GM19467 (cell line): ENCODE data around the gene CACNA1G.

Source experiments
- ATAC-seq: cut with Tn5 transposase; IDR thresholded peaks from one replicate; pipeline ENCODE4 v1.9.1; 2021; ENCODE audit warnings: mild to moderate bottlenecking, moderate library complexity; ENCODE audit not compliant: unreplicated experiment

Gene CACNA1G

DNA sequence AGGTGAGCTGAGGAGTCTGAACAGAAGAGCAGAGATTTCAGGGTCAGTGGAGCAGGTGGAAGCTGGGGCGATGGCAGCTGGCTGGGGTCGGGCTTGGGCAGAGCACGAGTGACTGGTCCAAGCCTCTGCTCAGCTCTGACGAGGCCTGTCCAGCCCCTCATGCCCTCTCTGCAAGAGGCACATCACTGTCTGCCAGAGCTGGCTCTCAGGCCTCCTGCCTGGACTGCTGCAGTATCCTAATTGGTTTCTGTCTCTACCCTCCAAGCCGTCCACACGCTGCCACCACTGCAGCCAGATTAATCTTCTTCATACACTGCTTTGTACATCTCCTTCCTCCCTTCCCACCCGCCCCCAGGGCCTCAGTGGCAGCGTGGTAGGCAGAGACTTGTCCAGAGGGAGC lies 25.4 kb downstream of the CACNA1G start:
- ATAC-seq, result no peak

GRCh38 chr17:50586421-50587247 lies 26.1 kb downstream of the CACNA1G start:
- no peak for ATAC-seq

DNA sequence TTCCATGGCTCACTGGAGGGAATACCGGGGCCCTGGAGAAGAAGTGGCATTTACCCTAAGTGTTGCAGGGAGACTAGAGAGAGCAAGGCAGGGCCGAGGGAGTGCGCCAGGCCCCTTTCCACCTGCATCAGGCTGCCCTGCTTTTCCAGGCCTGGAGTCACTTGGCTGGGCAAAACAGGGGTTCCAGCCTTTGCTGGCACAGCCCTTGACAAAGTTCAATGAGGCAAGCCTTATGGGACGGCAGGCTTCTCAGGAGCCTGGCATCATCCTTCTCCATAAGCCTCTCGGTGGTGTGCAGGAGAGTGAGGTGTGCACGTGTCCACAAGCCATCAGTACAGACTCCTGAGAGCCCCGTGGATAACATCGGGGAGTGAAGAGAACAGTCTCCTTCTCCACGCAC lies 27.1 kb downstream of the CACNA1G start:
- ATAC-seq, result no peak

- ATAC-seq, result no peak
Measured at GRCh38 chr17:50588391-50589049, 28.0 kb downstream of the CACNA1G start.

- no peak for ATAC-seq
Measured at GRCh38 chr17:50589095-50589705, 28.7 kb downstream of the CACNA1G start.

GRCh38 chr17:50590946-50591737 lies 30.6 kb downstream of the CACNA1G start:
- ATAC-seq, result no peak

- ATAC-seq, result no peak
Measured at GRCh38 chr17:50593321-50593720, 32.8 kb downstream of the CACNA1G start.

DNA sequence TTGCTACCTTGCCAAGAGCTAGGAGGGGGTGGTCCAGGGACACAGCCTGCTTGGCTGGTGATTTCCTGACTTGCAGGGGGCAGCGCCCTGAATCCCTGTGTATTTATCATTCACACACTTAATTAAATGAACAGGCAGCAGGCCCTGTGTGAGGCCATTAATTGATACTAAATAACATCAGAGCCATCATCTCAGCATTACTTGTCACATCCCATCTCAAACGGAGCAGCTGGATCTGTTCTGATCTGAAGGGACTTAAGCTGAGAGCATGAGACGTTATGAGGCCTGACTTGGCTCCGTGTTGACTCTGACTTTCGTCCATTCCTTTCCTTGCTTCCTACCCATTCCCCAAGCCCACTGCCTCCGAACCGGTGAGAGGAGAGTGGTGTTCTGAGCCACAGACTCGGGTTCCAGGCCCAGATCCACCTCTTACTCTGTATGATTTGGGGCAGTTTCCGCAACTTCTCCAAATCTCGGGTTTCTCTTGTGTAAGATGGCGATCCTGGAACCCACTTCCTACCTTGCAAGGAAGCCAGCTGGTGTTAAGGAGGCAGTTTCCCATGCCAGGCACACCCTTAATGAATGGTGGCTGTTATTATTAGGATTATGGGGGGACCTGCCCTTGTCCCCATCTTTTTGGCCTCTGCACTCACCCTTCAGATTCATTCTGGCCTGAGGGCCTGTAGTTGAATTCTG lies 33.8 kb downstream of the CACNA1G start:
- no peak for ATAC-seq

- ATAC-seq, result no peak
Measured at GRCh38 chr17:50594892-50595291, 34.4 kb downstream of the CACNA1G start.

- ATAC-seq, result no peak
Measured at GRCh38 chr17:50596191-50597037, 35.9 kb downstream of the CACNA1G start.

DNA sequence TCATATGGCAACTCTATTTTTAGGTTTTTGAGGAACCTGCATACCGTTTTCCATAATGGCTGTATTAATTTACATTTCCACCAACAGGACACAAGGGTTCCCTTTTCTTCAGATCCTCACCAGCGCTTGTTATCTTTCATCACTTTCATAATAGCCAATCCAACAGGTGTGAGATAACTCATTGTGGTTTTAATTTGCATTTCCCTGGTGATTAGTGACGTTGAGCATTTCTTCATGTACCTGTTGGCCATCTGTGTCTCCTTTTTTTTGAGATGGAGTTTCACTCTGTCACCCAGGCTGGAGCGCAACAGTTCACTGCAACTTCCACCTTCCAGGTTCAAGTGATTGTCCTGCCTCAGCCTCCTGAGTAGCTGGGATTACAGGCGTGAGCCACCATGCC lies 38.0 kb downstream of the CACNA1G start:
- no peak for ATAC-seq

DNA sequence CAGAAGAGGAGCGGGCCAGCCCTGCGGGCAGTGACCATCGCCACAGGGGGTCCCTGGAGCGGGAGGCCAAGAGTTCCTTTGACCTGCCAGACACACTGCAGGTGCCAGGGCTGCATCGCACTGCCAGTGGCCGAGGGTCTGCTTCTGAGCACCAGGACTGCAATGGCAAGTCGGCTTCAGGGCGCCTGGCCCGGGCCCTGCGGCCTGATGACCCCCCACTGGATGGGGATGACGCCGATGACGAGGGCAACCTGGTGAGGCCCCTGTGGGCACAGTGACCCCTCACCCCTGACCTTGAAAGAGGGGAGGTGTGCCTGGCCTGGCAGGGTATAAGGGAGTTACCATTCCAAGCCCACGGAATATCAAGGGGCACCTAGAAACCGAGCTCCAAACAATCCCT lies 39.1 kb downstream of the CACNA1G start:
- ATAC-seq, result no peak

GRCh38 chr17:50601823-50602375 lies 41.4 kb downstream of the CACNA1G start:
- no peak for ATAC-seq

DNA sequence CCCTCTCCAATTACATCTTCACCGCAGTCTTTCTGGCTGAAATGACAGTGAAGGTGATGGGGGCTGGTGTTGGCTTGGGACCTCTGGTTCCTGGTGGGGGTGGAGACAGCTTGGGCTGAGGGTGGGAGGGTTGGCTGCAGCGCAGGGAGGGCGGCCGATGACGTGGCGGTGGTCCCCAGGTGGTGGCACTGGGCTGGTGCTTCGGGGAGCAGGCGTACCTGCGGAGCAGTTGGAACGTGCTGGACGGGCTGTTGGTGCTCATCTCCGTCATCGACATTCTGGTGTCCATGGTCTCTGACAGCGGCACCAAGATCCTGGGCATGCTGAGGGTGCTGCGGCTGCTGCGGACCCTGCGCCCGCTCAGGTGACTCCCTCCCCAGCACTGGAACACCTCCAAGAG lies 42.3 kb downstream of the CACNA1G start:
- no peak for ATAC-seq

- no peak for ATAC-seq
Measured at GRCh38 chr17:50603340-50603739, 42.8 kb downstream of the CACNA1G start.

GRCh38 chr17:50604513-50604912 lies 44.0 kb downstream of the CACNA1G start:
- no peak for ATAC-seq

DNA sequence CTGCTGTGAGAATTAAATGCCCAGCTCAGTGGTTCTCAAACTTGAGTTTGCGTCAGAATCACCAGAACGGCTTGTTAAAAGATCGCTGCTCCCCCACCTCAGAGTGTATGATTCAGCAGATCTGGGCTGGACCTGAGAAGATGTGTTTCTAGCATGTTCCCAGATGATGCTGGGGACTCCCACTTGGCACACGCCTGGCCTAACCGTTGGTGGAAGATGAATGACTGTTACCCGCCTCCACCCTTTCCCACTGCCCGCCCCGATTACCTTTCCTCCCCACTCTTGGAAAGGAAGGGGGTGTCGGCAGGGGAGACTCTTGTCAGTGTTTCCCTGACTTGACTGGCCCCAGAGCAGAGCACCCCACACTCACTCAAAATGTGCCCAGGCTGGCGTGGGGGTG lies 44.9 kb downstream of the CACNA1G start:
- no peak for ATAC-seq

- ATAC-seq, result no peak
Measured at GRCh38 chr17:50607522-50608175, 47.1 kb downstream of the CACNA1G start.
